HepG2 (cell line): ENCODE results near the gene TMEM220. TPM values are rescaled to one million over a fixed set of nuclear protein-coding genes. Genes with fewer than 3 reads are reported as not detected.

Experiments used
- AGO2 ChIP-seq: fragments of 200-400 bp; formaldehyde crosslinking; optimal IDR thresholded peaks from 2 replicates; pipeline ENCODE3; 2017; ENCODE audit warnings: mild to moderate bottlenecking, low read depth, low read length, moderate library complexity
- ATRX ChIP-seq: sonication (generic); formaldehyde crosslinking; IDR thresholded peaks from 2 replicates; pipeline ENCODE4 v1.4.0; 2020; ENCODE audit warnings: missing genetic modification reagents, borderline replicate concordance
- CAMTA2 ChIP-seq: sonication (generic); formaldehyde crosslinking; IDR thresholded peaks from 2 replicates; pipeline ENCODE4 v1.4.0; 2020; ENCODE audit warnings: mild to moderate bottlenecking, missing genetic modification reagents, borderline replicate concordance
- KLF12 ChIP-seq: sonication (generic); formaldehyde crosslinking; IDR thresholded peaks from 2 replicates; pipeline ENCODE4 v1.4.0; 2020; ENCODE audit warnings: missing genetic modification reagents, borderline replicate concordance
- NCOA2 ChIP-seq: sonication (generic); formaldehyde crosslinking; IDR thresholded peaks from 2 replicates; pipeline ENCODE4 v1.8.0; 2022; ENCODE audit warnings: inconsistent platforms
- PTBP1 ChIP-seq: fragments of 200-400 bp; formaldehyde crosslinking; IDR thresholded peaks from 2 replicates; pipeline ENCODE4 v1.6.1; 2018; ENCODE audit warnings: low read length, low read depth; ENCODE audit not compliant: poor library complexity, severe bottlenecking
- RXRB ChIP-seq: IDR thresholded peaks from 2 replicates; pipeline ENCODE4 v1.6.1; 2016; ENCODE audit warnings: borderline replicate concordance, missing genetic modification reagents, missing compliant biosample characterization
- SAFB2 ChIP-seq: sonication (generic); formaldehyde crosslinking; IDR thresholded peaks from 2 replicates; pipeline ENCODE4 v1.5.1; 2020; ENCODE audit warnings: missing genetic modification reagents, low read depth, mild to moderate bottlenecking, borderline replicate concordance
- SALL1 ChIP-seq: sonication (generic); formaldehyde crosslinking; IDR thresholded peaks from 2 replicates; pipeline ENCODE4 v1.8.0; 2022; ENCODE audit warnings: mild to moderate bottlenecking, missing genetic modification reagents
- SCMH1 ChIP-seq: sonication (generic); formaldehyde crosslinking; IDR thresholded peaks from 2 replicates; pipeline ENCODE4 v1.9.0; 2021; ENCODE audit warnings: missing genetic modification reagents, mild to moderate bottlenecking, borderline replicate concordance
- ZBTB7A ChIP-seq: sonication (generic); formaldehyde crosslinking; IDR thresholded peaks from 2 replicates; pipeline ENCODE4 v1.8.0; 2022; ENCODE audit warnings: mild to moderate bottlenecking, missing genetic modification reagents
- polyA plus RNA-seq, 8 experiments: library from polyadenylated mRNA; depleted of rRNA in 3 of 8; stranded (reverse) in 7 of 8; unstranded in 1 of 8; fragments of >200 nt; fragmentation: Illumina TruSeq in 4 of 8; extraction: Trizol in 4 of 8; gene quantifications; 2 replicates each; pipeline versions ENCODE4 v1.2.1 to v1.2.3, GENCODE V29; 2011 to 2016; ENCODE audit warnings: low read depth in 4 of 8, missing spikeins in 1 of 8, mixed read lengths in 1 of 8; ENCODE audit not compliant: insufficient read depth in 1 of 8
- total RNA-seq, 5 experiments: library from RNA; depleted of rRNA; stranded (reverse); fragments of >200 nt; fragmentation: Illumina TruSeq; extraction: Trizol; gene quantifications; 2 replicates each; pipeline ENCODE4 v1.2.3, GENCODE V29; 2016; ENCODE audit warnings: low read depth in 1 of 5
- TF ChIP-seq, protein P1 (sequence below): sonication (generic); formaldehyde crosslinking; IDR thresholded peaks from 2 replicates; pipeline ENCODE4 v1.5.0; 2020; ENCODE audit warnings: mild to moderate bottlenecking, missing genetic modification reagents, borderline replicate concordance
- TF ChIP-seq, protein P2 (sequence below): sonication (generic); formaldehyde crosslinking; IDR thresholded peaks from 2 replicates; pipeline ENCODE4 v1.5.0; 2020; ENCODE audit warnings: missing genetic modification reagents
- TF ChIP-seq, protein P3 (sequence below): sonication (generic); formaldehyde crosslinking; IDR thresholded peaks from 2 replicates; pipeline ENCODE4 v1.4.0; 2020; ENCODE audit warnings: missing genetic modification reagents, borderline replicate concordance
- TF ChIP-seq, protein P4 (sequence below): conservative IDR thresholded peaks from 2 replicates; pipeline ENCODE4 v1.6.1; 2018; ENCODE audit warnings: missing genetic modification reagents

TMEM220 gene
- total and polyA plus RNA-seq, 2 of the 13 experiments (the other 11 are each of a cell fraction or from before 2014, with no cell fraction given) = 1.3 to 2.2 TPM

DNA sequence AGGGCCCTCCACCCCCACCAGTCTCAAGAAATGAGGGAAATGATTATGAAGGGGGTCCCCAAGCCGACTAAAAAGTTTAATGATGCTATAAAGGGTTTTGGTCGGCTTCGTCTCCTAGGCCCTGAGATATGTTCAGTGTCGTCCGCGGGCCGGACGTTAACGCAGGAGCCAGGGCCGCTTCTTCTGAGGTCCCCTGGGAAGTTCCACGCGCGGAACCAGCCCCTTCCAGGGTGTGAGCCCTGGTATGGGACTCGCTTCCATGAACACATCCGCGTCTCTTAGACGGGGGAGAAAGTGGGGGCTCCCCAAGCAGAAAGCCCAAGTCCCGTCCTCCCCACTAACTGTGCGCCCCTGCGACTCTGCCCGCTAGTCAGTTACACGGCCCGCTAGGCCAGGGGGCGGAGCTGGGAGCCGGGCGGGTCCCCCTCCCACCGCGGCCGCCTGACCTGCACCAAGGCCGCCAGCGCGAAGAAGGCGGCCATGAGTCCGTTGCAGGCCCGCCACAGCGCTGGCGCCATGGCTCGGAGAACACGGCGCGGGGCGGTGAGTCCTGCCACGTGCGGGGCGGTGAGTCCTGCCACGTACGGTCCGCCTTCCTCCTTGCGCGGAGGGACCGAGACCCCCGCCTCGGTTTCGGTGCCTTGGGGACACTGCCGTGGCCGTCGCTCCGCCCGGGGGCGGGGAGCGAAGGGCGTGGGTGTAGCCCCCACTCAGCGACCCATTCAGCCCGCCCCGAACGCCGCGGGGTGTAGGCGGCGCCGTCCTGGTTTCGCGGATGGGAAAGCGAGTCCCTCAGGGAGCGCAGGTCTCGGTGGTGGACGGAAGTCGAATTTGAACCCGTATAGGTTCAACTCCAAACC is at the start of gene TMEM220 (continued):
- TF ChIP-seq, protein P1, sequence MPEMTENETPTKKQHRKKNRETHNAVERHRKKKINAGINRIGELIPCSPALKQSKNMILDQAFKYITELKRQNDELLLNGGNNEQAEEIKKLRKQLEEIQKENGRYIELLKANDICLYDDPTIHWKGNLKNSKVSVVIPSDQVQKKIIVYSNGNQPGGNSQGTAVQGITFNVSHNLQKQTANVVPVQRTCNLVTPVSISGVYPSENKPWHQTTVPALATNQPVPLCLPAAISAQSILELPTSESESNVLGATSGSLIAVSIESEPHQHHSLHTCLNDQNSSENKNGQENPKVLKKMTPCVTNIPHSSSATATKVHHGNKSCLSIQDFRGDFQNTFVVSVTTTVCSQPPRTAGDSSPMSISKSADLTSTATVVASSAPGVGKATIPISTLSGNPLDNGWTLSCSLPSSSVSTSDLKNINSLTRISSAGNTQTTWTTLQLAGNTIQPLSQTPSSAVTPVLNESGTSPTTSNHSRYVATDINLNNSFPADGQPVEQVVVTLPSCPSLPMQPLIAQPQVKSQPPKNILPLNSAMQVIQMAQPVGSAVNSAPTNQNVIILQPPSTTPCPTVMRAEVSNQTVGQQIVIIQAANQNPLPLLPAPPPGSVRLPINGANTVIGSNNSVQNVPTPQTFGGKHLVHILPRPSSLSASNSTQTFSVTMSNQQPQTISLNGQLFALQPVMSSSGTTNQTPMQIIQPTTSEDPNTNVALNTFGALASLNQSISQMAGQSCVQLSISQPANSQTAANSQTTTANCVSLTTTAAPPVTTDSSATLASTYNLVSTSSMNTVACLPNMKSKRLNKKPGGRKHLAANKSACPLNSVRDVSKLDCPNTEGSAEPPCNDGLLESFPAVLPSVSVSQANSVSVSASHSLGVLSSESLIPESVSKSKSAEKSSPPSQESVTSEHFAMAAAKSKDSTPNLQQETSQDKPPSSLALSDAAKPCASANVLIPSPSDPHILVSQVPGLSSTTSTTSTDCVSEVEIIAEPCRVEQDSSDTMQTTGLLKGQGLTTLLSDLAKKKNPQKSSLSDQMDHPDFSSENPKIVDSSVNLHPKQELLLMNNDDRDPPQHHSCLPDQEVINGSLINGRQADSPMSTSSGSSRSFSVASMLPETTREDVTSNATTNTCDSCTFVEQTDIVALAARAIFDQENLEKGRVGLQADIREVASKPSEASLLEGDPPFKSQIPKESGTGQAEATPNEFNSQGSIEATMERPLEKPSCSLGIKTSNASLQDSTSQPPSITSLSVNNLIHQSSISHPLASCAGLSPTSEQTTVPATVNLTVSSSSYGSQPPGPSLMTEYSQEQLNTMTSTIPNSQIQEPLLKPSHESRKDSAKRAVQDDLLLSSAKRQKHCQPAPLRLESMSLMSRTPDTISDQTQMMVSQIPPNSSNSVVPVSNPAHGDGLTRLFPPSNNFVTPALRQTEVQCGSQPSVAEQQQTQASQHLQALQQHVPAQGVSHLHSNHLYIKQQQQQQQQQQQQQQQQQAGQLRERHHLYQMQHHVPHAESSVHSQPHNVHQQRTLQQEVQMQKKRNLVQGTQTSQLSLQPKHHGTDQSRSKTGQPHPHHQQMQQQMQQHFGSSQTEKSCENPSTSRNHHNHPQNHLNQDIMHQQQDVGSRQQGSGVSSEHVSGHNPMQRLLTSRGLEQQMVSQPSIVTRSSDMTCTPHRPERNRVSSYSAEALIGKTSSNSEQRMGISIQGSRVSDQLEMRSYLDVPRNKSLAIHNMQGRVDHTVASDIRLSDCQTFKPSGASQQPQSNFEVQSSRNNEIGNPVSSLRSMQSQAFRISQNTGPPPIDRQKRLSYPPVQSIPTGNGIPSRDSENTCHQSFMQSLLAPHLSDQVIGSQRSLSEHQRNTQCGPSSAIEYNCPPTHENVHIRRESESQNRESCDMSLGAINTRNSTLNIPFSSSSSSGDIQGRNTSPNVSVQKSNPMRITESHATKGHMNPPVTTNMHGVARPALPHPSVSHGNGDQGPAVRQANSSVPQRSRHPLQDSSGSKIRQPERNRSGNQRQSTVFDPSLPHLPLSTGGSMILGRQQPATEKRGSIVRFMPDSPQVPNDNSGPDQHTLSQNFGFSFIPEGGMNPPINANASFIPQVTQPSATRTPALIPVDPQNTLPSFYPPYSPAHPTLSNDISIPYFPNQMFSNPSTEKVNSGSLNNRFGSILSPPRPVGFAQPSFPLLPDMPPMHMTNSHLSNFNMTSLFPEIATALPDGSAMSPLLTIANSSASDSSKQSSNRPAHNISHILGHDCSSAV (CRISPR knock-in tag) = no peak
- TF ChIP-seq, protein P2, sequence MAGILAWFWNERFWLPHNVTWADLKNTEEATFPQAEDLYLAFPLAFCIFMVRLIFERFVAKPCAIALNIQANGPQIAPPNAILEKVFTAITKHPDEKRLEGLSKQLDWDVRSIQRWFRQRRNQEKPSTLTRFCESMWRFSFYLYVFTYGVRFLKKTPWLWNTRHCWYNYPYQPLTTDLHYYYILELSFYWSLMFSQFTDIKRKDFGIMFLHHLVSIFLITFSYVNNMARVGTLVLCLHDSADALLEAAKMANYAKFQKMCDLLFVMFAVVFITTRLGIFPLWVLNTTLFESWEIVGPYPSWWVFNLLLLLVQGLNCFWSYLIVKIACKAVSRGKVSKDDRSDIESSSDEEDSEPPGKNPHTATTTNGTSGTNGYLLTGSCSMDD = no peak
- TF ChIP-seq PTBP1 (no peak), SALL1 (CRISPR knock-in tag) (peak; percentile 85), KLF12 (peak; percentile 50; the same call in 1 of the 2 replicates), RXRB (CRISPR knock-in tag) (0 out of 2 replicates have a peak, but pooled peaks have one; percentile 13), ATRX (CRISPR knock-in tag) (no peak), SAFB2 (CRISPR knock-in tag) (peak; percentile 41; the same call in 1 of the 2 replicates), NCOA2 (CRISPR knock-in tag) (0 out of 2 replicates have a peak, but pooled peaks have one; percentile 15), SCMH1 (CRISPR knock-in tag) (no peak), AGO2 (peak; percentile 36), CAMTA2 (CRISPR knock-in tag) (peak; percentile 64; the same call in 1 of the 2 replicates), ZBTB7A (CRISPR knock-in tag) (peak; percentile 92)
- TF ChIP-seq, protein P3, sequence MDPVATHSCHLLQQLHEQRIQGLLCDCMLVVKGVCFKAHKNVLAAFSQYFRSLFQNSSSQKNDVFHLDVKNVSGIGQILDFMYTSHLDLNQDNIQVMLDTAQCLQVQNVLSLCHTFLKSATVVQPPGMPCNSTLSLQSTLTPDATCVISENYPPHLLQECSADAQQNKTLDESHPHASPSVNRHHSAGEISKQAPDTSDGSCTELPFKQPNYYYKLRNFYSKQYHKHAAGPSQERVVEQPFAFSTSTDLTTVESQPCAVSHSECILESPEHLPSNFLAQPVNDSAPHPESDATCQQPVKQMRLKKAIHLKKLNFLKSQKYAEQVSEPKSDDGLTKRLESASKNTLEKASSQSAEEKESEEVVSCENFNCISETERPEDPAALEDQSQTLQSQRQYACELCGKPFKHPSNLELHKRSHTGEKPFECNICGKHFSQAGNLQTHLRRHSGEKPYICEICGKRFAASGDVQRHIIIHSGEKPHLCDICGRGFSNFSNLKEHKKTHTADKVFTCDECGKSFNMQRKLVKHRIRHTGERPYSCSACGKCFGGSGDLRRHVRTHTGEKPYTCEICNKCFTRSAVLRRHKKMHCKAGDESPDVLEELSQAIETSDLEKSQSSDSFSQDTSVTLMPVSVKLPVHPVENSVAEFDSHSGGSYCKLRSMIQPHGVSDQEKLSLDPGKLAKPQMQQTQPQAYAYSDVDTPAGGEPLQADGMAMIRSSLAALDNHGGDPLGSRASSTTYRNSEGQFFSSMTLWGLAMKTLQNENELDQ = no peak
- TF ChIP-seq, protein P4, sequence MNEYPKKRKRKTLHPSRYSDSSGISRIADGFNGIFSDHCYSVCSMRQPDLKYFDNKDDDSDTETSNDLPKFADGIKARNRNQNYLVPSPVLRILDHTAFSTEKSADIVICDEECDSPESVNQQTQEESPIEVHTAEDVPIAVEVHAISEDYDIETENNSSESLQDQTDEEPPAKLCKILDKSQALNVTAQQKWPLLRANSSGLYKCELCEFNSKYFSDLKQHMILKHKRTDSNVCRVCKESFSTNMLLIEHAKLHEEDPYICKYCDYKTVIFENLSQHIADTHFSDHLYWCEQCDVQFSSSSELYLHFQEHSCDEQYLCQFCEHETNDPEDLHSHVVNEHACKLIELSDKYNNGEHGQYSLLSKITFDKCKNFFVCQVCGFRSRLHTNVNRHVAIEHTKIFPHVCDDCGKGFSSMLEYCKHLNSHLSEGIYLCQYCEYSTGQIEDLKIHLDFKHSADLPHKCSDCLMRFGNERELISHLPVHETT (CRISPR knock-in tag) = no peak; the same call in 1 of the 2 replicates
